ENCODE data around the gene CENPE.
A peak's percentile ranks its signal among the peaks of the same experiment; 100 is the strongest.

Gene CENPE

GRCh38 chr4:103079621-103080020, 118.5 kb downstream of the CENPE start:
- no peak overlapping the region for H3K4me3 ChIP-seq (ENCODE audit: low read length)
- H3K79me2 ChIP-seq (ENCODE audit: control insufficient read depth, low read length) = peaks cover 26% of the 10 kb centered on the region
- no peaks in the 10 kb centered on the region for H3K9me2 ChIP-seq (replicated peaks; ENCODE audit: control insufficient read depth, low read length)
- peaks cover 16% of the 10 kb centered on the region for H3F3A ChIP-seq (ENCODE audit: control insufficient read depth, insufficient read depth)
- no peak overlapping the region for H3K4me2 ChIP-seq (ENCODE audit: low read length)
- no peaks in the 10 kb centered on the region for H3K27me3 ChIP-seq (ENCODE audit: control insufficient read depth, low read length)
- H3K9me3 ChIP-seq (ENCODE audit: control insufficient read depth, insufficient read depth, low read length) = no peaks in the 10 kb centered on the region
- H3K36me3 ChIP-seq (ENCODE audit: control insufficient read depth, low read length) = peaks cover 15% of the 10 kb centered on the region
- H3K4me1 ChIP-seq (ENCODE audit: control insufficient read depth, low read length) = peaks cover 36% of the 10 kb centered on the region
- no peak overlapping the region for H3K27ac ChIP-seq (ENCODE audit: low read depth, low read length)
- TF ChIP-seq, protein P1, sequence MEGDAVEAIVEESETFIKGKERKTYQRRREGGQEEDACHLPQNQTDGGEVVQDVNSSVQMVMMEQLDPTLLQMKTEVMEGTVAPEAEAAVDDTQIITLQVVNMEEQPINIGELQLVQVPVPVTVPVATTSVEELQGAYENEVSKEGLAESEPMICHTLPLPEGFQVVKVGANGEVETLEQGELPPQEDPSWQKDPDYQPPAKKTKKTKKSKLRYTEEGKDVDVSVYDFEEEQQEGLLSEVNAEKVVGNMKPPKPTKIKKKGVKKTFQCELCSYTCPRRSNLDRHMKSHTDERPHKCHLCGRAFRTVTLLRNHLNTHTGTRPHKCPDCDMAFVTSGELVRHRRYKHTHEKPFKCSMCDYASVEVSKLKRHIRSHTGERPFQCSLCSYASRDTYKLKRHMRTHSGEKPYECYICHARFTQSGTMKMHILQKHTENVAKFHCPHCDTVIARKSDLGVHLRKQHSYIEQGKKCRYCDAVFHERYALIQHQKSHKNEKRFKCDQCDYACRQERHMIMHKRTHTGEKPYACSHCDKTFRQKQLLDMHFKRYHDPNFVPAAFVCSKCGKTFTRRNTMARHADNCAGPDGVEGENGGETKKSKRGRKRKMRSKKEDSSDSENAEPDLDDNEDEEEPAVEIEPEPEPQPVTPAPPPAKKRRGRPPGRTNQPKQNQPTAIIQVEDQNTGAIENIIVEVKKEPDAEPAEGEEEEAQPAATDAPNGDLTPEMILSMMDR (IDR thresholded peaks at IDR 0.05; ENCODE audit: low read depth, low read length, poor library complexity, severe bottlenecking) = no peak
- no peak for TF ChIP-seq EZH2phosphoT487 (IDR thresholded peaks at IDR 0.05; ENCODE audit: borderline replicate concordance, low read length)
- no peaks in the 10 kb centered on the region for H4K20me1 ChIP-seq (ENCODE audit: control insufficient read depth, insufficient read depth, low read depth, low read length)

- Histone ChIP-seq H3K36me3 (ENCODE audit: control insufficient read depth, low read length) (peaks cover 39% of the 10 kb centered on the region), H3K79me2 (ENCODE audit: control insufficient read depth, low read length) (peaks cover 53% of the 10 kb centered on the region), H3K4me1 (ENCODE audit: control insufficient read depth, low read length) (peaks cover 51% of the 10 kb centered on the region), H3K9me3 (ENCODE audit: control insufficient read depth, insufficient read depth, low read length) (no peaks in the 10 kb centered on the region), H3F3A (ENCODE audit: control insufficient read depth, insufficient read depth) (peaks cover 16% of the 10 kb centered on the region), H3K27me3 (ENCODE audit: control insufficient read depth, low read length) (no peaks in the 10 kb centered on the region), H3K4me2 (ENCODE audit: low read length) (peak within 1 kb of the TSS; percentile 83), H3K27ac (ENCODE audit: low read depth, low read length) (peak within 1 kb of the TSS; percentile 74), H3K9me2 (replicated peaks; ENCODE audit: control insufficient read depth, low read length) (no peaks in the 10 kb centered on the region), H4K20me1 (ENCODE audit: control insufficient read depth, insufficient read depth, low read depth, low read length) (no peaks in the 10 kb centered on the region), H3K4me3 (ENCODE audit: low read length) (peak within 1 kb of the TSS; percentile 94)
- TF ChIP-seq, protein P1 (IDR thresholded peaks at IDR 0.05; ENCODE audit: low read depth, low read length, poor library complexity, severe bottlenecking) = no peak
- TF ChIP-seq EZH2phosphoT487 (IDR thresholded peaks at IDR 0.05; ENCODE audit: borderline replicate concordance, low read length) = no peak
These were observed 121.3 kb downstream of the CENPE start, which contains the start of gene SLC9B2 for GRCh38 chr4:103076747-103077347. Gene SLC9B2, minus strand, starts transcription at chr4:103076761. Its CDS starts 9,211 bp downstream, at chr4:103067550.

- Histone ChIP-seq H3K9me2 (replicated peaks; ENCODE audit: control insufficient read depth, low read length) (no peaks in the 10 kb centered on the region), H3K27ac (ENCODE audit: low read depth, low read length) (peak overlapping the region; percentile 74), H3K9me3 (ENCODE audit: control insufficient read depth, insufficient read depth, low read length) (no peaks in the 10 kb centered on the region), H3K79me2 (ENCODE audit: control insufficient read depth, low read length) (peaks cover 58% of the 10 kb centered on the region), H3F3A (ENCODE audit: control insufficient read depth, insufficient read depth) (peaks cover 16% of the 10 kb centered on the region), H3K4me2 (ENCODE audit: low read length) (peak overlapping the region; percentile 83), H4K20me1 (ENCODE audit: control insufficient read depth, insufficient read depth, low read depth, low read length) (no peaks in the 10 kb centered on the region), H3K27me3 (ENCODE audit: control insufficient read depth, low read length) (no peaks in the 10 kb centered on the region), H3K4me3 (ENCODE audit: low read length) (peak overlapping the region; percentile 94), H3K36me3 (ENCODE audit: control insufficient read depth, low read length) (peaks cover 39% of the 10 kb centered on the region), H3K4me1 (ENCODE audit: control insufficient read depth, low read length) (peaks cover 51% of the 10 kb centered on the region)
- TF ChIP-seq EZH2phosphoT487 (IDR thresholded peaks at IDR 0.05; ENCODE audit: borderline replicate concordance, low read length) = no peak
- TF ChIP-seq, protein P1 (IDR thresholded peaks at IDR 0.05; ENCODE audit: low read depth, low read length, poor library complexity, severe bottlenecking) = no peak
These were observed 122.0 kb downstream of the CENPE start for GRCh38 chr4:103075894-103076746.
